ENCODE results near the gene CAMKK1.

CAMKK1 gene

DNA sequence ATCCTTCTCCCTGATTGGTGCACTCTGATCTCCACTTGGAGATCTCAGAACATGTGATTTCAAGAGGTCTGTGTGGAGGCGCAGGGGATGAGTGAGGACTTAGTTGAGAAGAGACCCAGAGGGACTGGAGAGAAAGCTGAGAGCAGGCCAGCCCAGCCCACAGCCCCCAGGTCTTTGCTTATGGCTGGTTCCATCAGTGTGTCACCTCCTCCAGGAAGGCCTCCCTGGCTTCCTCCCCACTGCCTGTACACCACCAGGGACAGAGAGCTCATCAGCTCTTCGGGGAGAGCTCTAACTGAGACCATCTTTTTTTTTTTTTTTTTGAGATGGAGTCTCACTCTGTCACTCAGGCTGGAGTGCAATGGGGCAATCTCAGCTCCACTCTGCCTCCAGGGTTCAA is 20.0 kb upstream of the CAMKK1 start:
- H3K9me3 ChIP-seq: no peaks in the 10 kb centered on the region
- DNase-seq (ENCODE audit: low spot score in 2 of 2): no peak
- H3K4me1 ChIP-seq: no peaks in the 10 kb centered on the region
- in situ Hi-C loops (cut with MboI; ENCODE audit: low sequenced_read_pairs): loop anchor here (5.0 kb wide), 1 partner anchor 89 kb away; no protein-coding TSS in a partner anchor
- no peaks in the 10 kb centered on the region for H3K27me3 ChIP-seq (ENCODE audit: low read depth)
- no peak overlapping the region for H3K4me3 ChIP-seq
- no peaks in the 10 kb centered on the region for H3K36me3 ChIP-seq (replicated peaks)

DNA sequence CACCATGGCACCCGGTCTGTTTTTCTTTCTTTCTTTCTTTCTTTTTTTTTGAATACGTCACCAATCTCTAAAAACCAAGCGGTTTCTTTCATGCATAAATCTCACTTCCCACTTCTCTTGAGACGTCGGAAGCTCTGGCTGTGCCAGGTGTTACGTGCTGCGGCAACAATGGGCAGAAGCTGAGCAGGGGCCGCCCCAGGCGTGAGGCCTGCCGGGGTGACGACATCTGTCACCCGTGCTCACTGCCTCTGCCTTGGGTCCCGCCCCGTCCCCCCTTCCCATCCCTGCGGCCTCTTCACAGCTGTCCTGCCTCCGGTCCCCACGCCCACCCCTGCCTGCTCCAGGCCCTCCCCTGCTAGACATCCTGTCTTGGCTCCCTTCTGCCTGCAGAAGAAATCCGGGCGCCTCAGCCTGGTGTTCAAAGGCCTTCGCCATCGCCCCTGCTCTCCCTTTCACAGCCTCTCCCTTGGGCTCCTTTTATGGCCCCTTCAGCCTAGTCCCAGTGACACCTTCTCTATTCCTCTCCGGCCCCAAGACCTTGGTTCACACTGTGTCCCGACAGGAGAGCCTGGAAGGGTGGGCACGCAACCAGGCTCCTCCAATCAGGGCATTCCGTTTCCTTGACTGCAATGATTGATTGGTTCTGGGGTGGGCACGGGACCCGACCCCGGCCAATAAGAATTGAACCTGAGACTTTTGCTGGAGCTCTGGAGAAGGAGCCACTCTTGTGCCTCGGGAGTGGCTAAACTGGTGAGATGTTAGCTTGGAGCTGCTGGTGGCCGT is 18.6 kb upstream of the CAMKK1 start:
- no peaks in the 10 kb centered on the region for H3K36me3 ChIP-seq (replicated peaks)
- no peak overlapping the region for H3K4me3 ChIP-seq
- H3K9me3 ChIP-seq: no peaks in the 10 kb centered on the region
- no peak for DNase-seq (ENCODE audit: low spot score in 2 of 2)
- H3K27me3 ChIP-seq (ENCODE audit: low read depth): no peaks in the 10 kb centered on the region
- H3K4me1 ChIP-seq: no peaks in the 10 kb centered on the region
- in situ Hi-C loops (cut with MboI; ENCODE audit: low sequenced_read_pairs): loop anchor here (5.0 kb wide), 1 partner anchor 91 kb away; no protein-coding TSS in a partner anchor

DNA sequence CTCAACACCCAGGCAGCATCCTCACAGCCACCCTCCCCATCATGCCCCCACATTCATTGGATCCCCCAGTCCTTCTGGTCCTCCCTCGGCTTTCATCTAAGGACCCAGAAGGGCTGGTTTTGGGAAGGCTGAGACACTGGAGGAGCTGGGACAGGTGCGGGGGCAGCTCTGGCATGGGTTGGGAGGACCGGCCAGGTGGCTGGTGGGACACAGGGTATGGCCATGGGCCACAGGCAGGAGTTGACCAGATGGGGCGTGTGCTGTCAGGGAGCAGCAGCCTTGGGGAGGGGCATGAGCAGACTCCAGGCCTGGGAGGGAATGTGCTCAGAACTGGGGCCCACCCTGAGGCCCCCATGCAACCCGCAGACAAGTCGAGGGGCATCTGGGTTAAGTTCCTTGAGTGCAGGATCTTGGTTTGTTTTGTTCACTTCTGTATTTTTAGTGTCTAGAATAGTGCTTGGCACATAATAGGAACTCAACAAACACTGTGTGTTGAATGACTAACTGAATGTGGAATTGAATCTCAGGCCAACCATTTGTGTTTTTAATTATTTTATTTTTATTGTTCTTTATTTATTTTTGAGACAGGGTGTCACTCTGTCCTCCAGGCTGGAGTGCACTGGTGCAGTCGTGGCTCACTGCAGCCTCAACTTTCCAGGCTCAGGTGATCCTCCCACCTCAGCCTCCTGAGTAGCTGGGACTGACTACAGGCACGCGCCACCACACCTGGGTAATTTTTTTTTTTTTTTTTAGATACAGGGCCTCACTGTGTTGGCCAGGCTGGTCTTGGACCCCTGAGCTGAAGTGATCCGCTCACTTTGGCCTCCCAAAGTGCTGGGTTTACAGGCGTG is 17.8 kb upstream of the CAMKK1 start:
- DNase-seq (ENCODE audit: low spot score in 2 of 2): no peak
- no peaks in the 10 kb centered on the region for H3K4me1 ChIP-seq
- no peaks in the 10 kb centered on the region for H3K36me3 ChIP-seq (replicated peaks)
- no peaks in the 10 kb centered on the region for H3K27me3 ChIP-seq (ENCODE audit: low read depth)
- no peaks in the 10 kb centered on the region for H3K9me3 ChIP-seq
- in situ Hi-C loops (cut with MboI; ENCODE audit: low sequenced_read_pairs): loop anchor here (5.0 kb wide), 1 partner anchor 92 kb away; no protein-coding TSS in a partner anchor
- H3K4me3 ChIP-seq: no peak overlapping the region

DNA sequence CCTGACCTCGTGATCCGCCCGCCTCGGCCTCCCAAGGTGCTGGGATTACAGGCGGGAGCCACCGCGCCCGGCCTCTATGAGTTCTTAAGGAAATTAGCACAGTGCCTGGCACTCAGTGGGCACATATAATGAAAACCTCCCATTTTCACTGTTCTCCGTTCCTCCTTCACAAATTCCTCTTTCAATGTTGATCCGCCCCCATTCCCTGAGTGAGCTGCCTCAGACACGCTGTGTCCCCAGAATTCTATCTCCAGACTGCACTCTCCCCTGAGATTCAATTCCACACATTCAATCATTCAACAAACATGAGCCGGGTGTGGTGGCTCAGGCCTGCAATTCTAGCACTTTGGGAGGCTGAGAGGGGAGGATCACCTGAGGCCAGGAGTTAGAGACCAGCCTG is 16.4 kb upstream of the CAMKK1 start:
- DNase-seq (ENCODE audit: low spot score in 2 of 2): no peak

DNA sequence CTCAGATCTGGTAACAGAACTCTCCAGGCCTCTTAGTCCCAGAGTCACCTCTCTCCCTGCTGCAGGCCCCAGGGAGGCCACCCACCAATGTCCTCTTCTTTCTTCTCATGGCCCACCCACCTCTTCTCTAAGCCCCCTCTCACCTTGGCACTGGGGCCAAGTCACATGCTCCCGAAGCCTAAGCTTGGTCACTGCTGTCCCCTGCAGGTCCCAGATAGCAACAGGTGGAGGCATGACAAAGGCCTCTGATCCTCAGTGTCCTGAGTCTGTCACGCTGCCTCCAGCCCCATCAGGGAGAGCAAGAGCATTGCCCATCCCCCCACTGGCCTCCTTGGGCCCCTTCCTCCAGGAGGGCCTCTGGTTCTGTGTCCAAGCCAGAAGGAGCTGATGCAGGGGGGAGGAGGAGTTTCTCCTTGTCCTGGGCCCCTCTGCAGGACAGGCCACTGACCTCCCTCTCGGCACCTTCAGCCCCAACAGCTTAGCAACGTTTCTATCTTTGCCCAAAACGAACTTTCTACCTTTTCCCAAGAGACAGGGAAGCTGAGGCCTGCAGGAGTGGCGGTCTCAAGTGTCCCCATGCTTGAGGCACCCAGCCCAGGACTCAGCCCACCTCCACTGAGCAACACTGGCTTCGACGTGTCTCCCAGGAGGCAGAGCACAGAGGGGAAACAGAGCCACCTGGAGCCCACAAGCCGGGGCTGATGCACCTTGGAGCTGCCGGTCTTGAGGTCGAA is 14.8 kb upstream of the CAMKK1 start:
- no peaks in the 10 kb centered on the region for H3K9me3 ChIP-seq
- DNase-seq (ENCODE audit: low spot score in 2 of 2): no peak
- in situ Hi-C loops (cut with MboI; ENCODE audit: low sequenced_read_pairs): no loop called here
- no peaks in the 10 kb centered on the region for H3K27me3 ChIP-seq (ENCODE audit: low read depth)
- H3K4me1 ChIP-seq: no peaks in the 10 kb centered on the region
- no peaks in the 10 kb centered on the region for H3K36me3 ChIP-seq (replicated peaks)
- no peak overlapping the region for H3K4me3 ChIP-seq

More for the DNA sequence above, 16.4 kb upstream of the CAMKK1 start:
- Histone ChIP-seq H3K9me3 (no peaks in the 10 kb centered on the region), H3K4me1 (no peaks in the 10 kb centered on the region), H3K4me3 (no peak overlapping the region), H3K36me3 (replicated peaks) (no peaks in the 10 kb centered on the region), H3K27me3 (ENCODE audit: low read depth) (no peaks in the 10 kb centered on the region)
- in situ Hi-C loops (cut with MboI; ENCODE audit: low sequenced_read_pairs): no loop called here

DNA sequence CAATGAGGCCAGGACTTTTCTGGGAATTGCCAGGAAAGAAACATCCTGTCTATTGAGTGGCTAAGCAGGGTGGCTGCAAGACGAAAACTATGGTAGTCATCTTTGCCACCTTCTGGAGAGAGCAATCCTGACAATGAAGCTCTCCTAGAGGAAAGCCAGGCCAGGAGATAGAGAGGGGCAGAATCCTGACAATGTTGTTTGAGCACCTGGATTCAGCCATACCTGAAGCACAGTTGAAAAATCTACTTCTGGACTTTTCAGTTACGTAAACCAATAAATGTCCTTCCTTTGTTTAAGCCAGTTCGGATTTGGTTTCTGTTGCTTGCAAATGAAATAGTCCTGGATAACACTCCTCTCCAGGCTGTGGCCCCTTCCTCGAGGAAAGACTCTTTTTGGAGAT is 14.0 kb upstream of the CAMKK1 start:
- H3K4me1 ChIP-seq: no peaks in the 10 kb centered on the region
- DNase-seq (ENCODE audit: low spot score in 2 of 2): no peak
- in situ Hi-C loops (cut with MboI; ENCODE audit: low sequenced_read_pairs): no loop called here
- H3K27me3 ChIP-seq (ENCODE audit: low read depth): no peaks in the 10 kb centered on the region
- H3K9me3 ChIP-seq: no peaks in the 10 kb centered on the region
- no peak overlapping the region for H3K4me3 ChIP-seq
- no peaks in the 10 kb centered on the region for H3K36me3 ChIP-seq (replicated peaks)

DNA sequence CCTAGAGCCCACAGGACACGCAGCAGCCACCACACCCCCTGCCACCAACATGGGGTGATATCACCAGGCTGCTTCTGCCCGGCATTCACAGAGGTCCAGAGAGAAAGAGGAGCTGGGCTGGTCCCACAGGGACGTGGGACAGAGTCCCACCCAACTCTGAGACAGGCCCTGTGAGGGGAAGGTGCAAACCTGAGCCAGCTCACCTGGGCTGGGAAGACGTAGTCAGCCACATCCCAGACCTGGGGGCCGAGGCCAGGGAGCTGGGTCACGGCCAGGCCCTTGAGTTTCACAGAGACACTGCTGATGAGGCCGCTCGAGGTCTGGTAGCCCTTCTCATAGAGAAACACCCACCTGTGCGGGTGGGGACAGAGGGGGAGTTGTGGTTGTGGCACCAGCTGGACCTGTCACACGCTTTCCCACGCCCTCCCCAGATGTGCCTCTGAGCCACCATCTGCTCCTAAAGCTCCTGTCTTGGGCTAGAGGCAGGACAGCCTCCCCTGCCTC is 12.2 kb upstream of the CAMKK1 start:
- in situ Hi-C loops (cut with MboI; ENCODE audit: low sequenced_read_pairs): no loop called here
- no peak overlapping the region for H3K4me3 ChIP-seq
- no peak for DNase-seq (ENCODE audit: low spot score in 2 of 2)

DNA sequence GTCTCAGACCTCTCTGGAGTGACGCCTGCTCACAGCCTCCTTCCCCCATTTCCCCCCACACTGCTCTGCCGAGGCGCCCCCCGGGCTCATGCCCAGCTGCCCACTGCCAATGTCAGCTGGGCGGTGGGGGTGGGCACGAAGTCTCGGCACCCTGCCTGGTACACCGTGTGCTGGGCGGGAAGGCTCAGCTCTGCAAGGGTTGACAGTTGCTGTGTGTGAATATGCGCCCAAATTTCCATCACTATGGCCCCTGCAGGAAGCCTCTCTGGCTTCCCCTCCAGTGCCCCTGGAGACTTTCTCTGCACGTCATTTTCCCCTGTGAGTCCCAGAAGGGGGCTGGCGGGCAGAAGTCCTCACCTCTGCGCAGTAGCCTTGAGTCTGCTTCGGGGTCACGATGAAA is 11.6 kb upstream of the CAMKK1 start:
- no peaks in the 10 kb centered on the region for H3K4me1 ChIP-seq
- H3K9me3 ChIP-seq: no peaks in the 10 kb centered on the region
- H3K36me3 ChIP-seq (replicated peaks): no peaks in the 10 kb centered on the region
- in situ Hi-C loops (cut with MboI; ENCODE audit: low sequenced_read_pairs): no loop called here
- no peak overlapping the region for H3K4me3 ChIP-seq
- H3K27me3 ChIP-seq (ENCODE audit: low read depth): no peaks in the 10 kb centered on the region
- no peak for DNase-seq (ENCODE audit: low spot score in 2 of 2)

More for the DNA sequence above, 12.2 kb upstream of the CAMKK1 start:
- Histone ChIP-seq H3K4me1 (no peaks in the 10 kb centered on the region), H3K36me3 (replicated peaks) (no peaks in the 10 kb centered on the region), H3K9me3 (no peaks in the 10 kb centered on the region), H3K27me3 (ENCODE audit: low read depth) (no peaks in the 10 kb centered on the region)

DNA sequence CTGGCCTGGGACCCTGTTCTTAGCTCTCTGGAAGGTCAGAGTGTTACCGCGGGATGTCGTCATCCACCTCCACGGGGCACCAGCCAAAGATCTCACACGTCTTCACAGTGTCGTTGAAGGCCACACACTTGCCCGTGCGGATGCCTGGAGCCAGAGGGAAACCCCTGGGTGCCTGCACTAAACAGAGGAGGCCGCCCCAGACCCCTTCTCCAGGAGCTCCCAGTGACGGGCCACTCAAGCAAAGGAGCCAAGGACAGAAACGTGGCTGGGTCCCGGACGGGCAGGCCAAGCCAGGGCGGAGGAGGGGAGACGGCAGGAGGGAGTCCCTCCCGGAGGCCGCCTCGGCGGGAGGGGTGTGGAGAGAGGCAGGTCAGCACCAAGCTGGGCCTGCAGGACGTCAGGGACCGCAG is 11.0 kb upstream of the CAMKK1 start:
- in situ Hi-C loops (cut with MboI; ENCODE audit: low sequenced_read_pairs): no loop called here
- Histone ChIP-seq H3K4me1 (no peaks in the 10 kb centered on the region), H3K27me3 (ENCODE audit: low read depth) (no peaks in the 10 kb centered on the region), H3K9me3 (no peaks in the 10 kb centered on the region), H3K36me3 (replicated peaks) (no peaks in the 10 kb centered on the region), H3K4me3 (no peak overlapping the region)
- no peak for DNase-seq (ENCODE audit: low spot score in 2 of 2)

DNA sequence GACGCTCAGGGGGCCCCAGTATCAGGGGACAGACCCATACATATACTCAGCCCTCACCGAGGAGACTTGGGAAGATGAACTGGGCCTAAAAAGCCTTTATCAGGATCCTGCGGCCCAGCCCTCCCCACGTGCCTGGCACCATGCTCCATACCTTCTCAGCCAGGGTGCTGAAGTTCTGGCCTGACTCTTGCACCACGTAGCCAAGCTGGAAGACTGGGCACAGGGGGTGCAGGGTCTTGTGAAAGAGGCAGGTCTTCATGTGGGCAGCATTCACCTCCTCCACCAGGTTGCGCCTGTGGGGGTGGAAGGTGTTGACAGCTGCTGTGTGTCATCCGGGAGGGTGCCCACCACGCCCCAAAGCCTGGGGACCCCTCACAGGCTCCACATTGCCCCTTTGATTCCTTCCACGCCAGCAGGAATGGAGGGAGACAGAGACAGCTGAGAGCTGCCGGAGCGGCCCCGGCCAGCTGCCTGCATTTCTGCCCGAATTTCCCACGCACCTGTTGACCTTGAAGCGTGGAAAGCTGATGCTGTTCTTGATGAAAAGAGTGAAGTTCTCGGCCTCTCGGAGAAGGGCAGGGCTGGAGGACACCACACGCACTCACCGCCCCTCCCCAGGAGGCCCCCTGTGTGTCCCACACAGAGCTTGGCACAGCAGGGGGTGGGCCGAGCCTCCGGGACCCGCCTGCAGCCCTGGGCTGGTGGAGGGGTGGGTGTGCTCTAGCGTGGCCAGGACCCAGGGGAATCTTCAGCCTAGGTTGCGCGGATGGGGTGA is 10.4 kb upstream of the CAMKK1 start:
- H3K4me3 ChIP-seq: no peak overlapping the region
- in situ Hi-C loops (cut with MboI; ENCODE audit: low sequenced_read_pairs): no loop called here
- no peaks in the 10 kb centered on the region for H3K27me3 ChIP-seq (ENCODE audit: low read depth)
- H3K36me3 ChIP-seq (replicated peaks): no peaks in the 10 kb centered on the region
- H3K9me3 ChIP-seq: no peaks in the 10 kb centered on the region
- H3K4me1 ChIP-seq: no peaks in the 10 kb centered on the region
- DNase-seq (ENCODE audit: low spot score in 2 of 2): no peak

DNA sequence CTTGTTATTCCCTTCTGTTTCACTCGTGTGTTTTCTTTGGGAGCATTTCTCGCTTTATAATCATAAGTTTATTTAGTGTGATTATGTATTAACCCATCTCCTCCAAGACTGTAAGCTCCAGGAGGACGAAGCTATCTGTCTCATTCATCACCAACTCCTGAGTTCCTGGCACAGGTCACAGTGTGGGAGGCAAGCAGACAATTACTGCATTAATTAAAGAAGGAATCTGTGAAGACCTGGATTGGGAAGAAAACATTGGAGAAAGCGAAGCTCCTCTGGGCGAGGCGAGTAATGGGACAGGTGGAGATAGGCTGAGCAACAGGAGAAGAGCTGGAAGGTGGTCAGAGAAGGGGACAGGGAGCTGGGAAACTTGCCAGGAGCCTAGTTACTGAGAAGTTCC is 7.8 kb upstream of the CAMKK1 start:
- no peak for DNase-seq (ENCODE audit: low spot score in 2 of 2)
- no peaks in the 10 kb centered on the region for H3K27me3 ChIP-seq (ENCODE audit: low read depth)
- in situ Hi-C loops (cut with MboI; ENCODE audit: low sequenced_read_pairs): no loop called here
- no peaks in the 10 kb centered on the region for H3K36me3 ChIP-seq (replicated peaks)
- H3K4me1 ChIP-seq: no peaks in the 10 kb centered on the region
- H3K4me3 ChIP-seq: no peak overlapping the region
- no peaks in the 10 kb centered on the region for H3K9me3 ChIP-seq

DNA sequence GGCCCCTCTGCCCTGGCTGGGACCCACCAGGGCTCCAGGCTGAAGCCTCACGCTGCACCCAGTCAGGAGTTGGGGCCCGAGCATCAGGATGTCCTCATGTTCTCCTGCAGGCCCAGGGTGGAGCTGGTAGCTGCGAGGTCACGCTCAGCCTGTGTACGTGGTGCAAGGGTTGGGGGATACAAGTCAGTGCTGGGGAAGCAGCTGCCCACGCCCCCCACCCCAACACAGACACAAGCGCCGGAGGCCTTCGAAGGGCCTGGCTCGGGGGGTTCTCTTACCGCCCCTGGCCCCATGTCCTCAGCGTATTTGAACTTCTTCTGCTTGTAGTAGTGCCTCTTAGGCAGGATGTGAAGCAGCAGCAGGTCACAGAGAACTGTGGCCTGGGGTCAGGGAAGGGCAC is 4.9 kb upstream of the CAMKK1 start:
- DNase-seq (ENCODE audit: low spot score in 2 of 2): no peak
- Histone ChIP-seq H3K36me3 (replicated peaks) (no peaks in the 10 kb centered on the region), H3K27me3 (ENCODE audit: low read depth) (no peaks in the 10 kb centered on the region), H3K4me3 (no peak overlapping the region), H3K9me3 (no peaks in the 10 kb centered on the region), H3K4me1 (peaks cover 5% of the 10 kb centered on the region)
- in situ Hi-C loops (cut with MboI; ENCODE audit: low sequenced_read_pairs): no loop called here

DNA sequence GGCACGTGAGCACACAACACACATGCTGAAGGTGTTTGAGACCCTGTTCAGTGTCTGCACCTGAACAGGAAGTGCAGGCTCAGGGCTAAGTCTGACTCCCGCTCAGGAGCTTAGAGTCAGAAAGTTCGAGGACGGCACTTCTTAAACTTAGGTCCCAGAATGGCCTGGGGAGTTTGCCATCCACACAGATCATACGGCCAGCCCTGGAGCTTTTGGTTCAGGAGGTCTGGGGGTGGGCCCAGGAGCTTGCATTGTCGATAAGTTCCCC is 4.0 kb upstream of the CAMKK1 start:
- in situ Hi-C loops (cut with MboI; ENCODE audit: low sequenced_read_pairs): no loop called here
- H3K27me3 ChIP-seq (ENCODE audit: low read depth): no peaks in the 10 kb centered on the region
- peaks cover 6% of the 10 kb centered on the region for H3K4me1 ChIP-seq
- no peak overlapping the region for H3K4me3 ChIP-seq
- no peak for DNase-seq (ENCODE audit: low spot score in 2 of 2)
- no peaks in the 10 kb centered on the region for H3K36me3 ChIP-seq (replicated peaks)
- no peaks in the 10 kb centered on the region for H3K9me3 ChIP-seq

All from HAP-1 (cell line).